GM23338 (cell line): ENCODE results near the gene IRF6. TPM values are rescaled to one million over a fixed set of nuclear protein-coding genes. Genes with fewer than 3 reads are reported as not detected.

Experiments
- ATAC-seq: fragments of 200-7000 bp; cut with Tn5 transposase; 3 replicates; pipeline ENCODE4 v1.9.1; 2020
- DNase-seq: peaks from one replicate; pipeline ENCODE4 v3.0.0-alpha.2; 2015; ENCODE audit warnings: low spot score
- H2AFZ ChIP-seq: fragments of 200-600 bp; sonication (generic); 2 replicates; pipeline ENCODE4 v1.8.0; 2016; ENCODE audit warnings: antibody characterized with exemption, mild to moderate bottlenecking, moderate library complexity
- H3F3A ChIP-seq: fragments of 200-600 bp; sonication (generic); replicated peaks from 2 replicates; pipeline ENCODE4 v1.8.0; 2017; ENCODE audit warnings: antibody characterized with exemption, mixed run types, low read depth
- H3K27ac ChIP-seq: fragments of 200-600 bp; sonication (generic); 2 replicates; pipeline ENCODE4 v1.6.1; 2016; ENCODE audit warnings: low read depth
- H3K27me3 ChIP-seq: fragments of 200-600 bp; sonication (generic); 2 replicates; pipeline ENCODE4 v1.8.0; 2016; ENCODE audit warnings: mild to moderate bottlenecking, mixed run types, moderate library complexity; ENCODE audit not compliant: insufficient read depth
- H3K36me3 ChIP-seq: fragments of 200-600 bp; sonication (generic); 2 replicates; pipeline ENCODE4 v1.8.0; 2016; ENCODE audit warnings: mild to moderate bottlenecking; ENCODE audit not compliant: insufficient read depth
- H3K4me1 ChIP-seq: fragments of 200-600 bp; sonication (generic); 2 replicates; pipeline ENCODE4 v1.8.0; 2016; ENCODE audit warnings: mild to moderate bottlenecking, moderate library complexity; ENCODE audit not compliant: insufficient read depth
- H3K4me2 ChIP-seq: fragments of 200-600 bp; sonication (generic); 2 replicates; pipeline ENCODE4 v1.7.1; 2017; ENCODE audit warnings: mixed run types
- H3K4me3 ChIP-seq: fragments of 200-600 bp; sonication (generic); 2 replicates; pipeline ENCODE4 v1.6.1; 2016; ENCODE audit warnings: mixed run types
- H3K79me2 ChIP-seq: fragments of 200-600 bp; sonication (generic); replicated peaks from 2 replicates; pipeline ENCODE4 v1.8.0; 2017; ENCODE audit warnings: mild to moderate bottlenecking; ENCODE audit not compliant: insufficient read depth
- H3K9me2 ChIP-seq: fragments of 200-600 bp; sonication (generic); 2 replicates; pipeline ENCODE4 v1.8.0; 2017; ENCODE audit not compliant: insufficient read depth
- H4K20me1 ChIP-seq: fragments of 200-600 bp; sonication (generic); replicated peaks from 2 replicates; pipeline ENCODE4 v1.8.0; 2017; ENCODE audit warnings: mild to moderate bottlenecking; ENCODE audit not compliant: insufficient read depth
- H3K27ac Mint-ChIP-seq: 2 replicates; pipeline ENCODE4 v1.8.0; 2020; ENCODE audit warnings: inconsistent platforms, mild to moderate bottlenecking, moderate library complexity, mixed read lengths
- H3K27me3 Mint-ChIP-seq: 3 replicates; pipeline ENCODE4 v1.8.0; 2022; ENCODE audit warnings: low read depth, mild to moderate bottlenecking, moderate library complexity, mixed read lengths, inconsistent platforms; ENCODE audit not compliant: insufficient read depth, poor library complexity
- H3K36me3 Mint-ChIP-seq: 3 replicates; pipeline ENCODE4 v1.8.0; 2021; ENCODE audit warnings: low read depth, mild to moderate bottlenecking, inconsistent platforms, moderate library complexity, mixed read lengths
- H3K4me1 Mint-ChIP-seq: 3 replicates; pipeline ENCODE4 v1.8.0; 2020; ENCODE audit warnings: mild to moderate bottlenecking, inconsistent platforms, mixed read lengths
- H3K4me3 Mint-ChIP-seq: 3 replicates; pipeline ENCODE4 v1.8.0; 2021; ENCODE audit warnings: moderate library complexity, mild to moderate bottlenecking, inconsistent platforms, mixed read lengths
- H3K9me3 Mint-ChIP-seq: 3 replicates; pipeline ENCODE4 v1.8.0; 2020; ENCODE audit warnings: moderate library complexity, mild to moderate bottlenecking, inconsistent platforms, mixed read lengths
- ETS1 ChIP-seq: IDR thresholded peaks from 2 replicates; pipeline ENCODE4 v1.6.1; 2016; ENCODE audit warnings: antibody characterized with exemption
- REST ChIP-seq: IDR thresholded peaks from one replicate; pipeline ENCODE4 v1.6.1; 2018; ENCODE audit warnings: antibody characterized with exemption; ENCODE audit not compliant: unreplicated experiment
- ZNF462 ChIP-seq: fragments of 250-450 bp; sonication (Bioruptor Pico); IDR thresholded peaks from 2 replicates; pipeline ENCODE4 v1.5.0; 2020; ENCODE audit warnings: mild to moderate bottlenecking, moderate library complexity
- polyA plus RNA-seq: library from polyadenylated mRNA; unstranded; fragments of >200 nt; fragmentation: Nextera tagmentation; extraction: Ambion mirVana; gene quantifications from 2 replicates; pipeline ENCODE4 v1.2.1, GENCODE V29; 2016
- total RNA-seq: library from RNA; depleted of rRNA; stranded (reverse); fragments of >200 nt; shearing (Covaris generic); gene quantifications from 2 replicates; pipeline ENCODE4 v1.2.3, GENCODE V29; 2014

IRF6 gene
- total and polyA plus RNA-seq, 2 experiments from 2014 or later = 4.6 to 11.7 TPM

- TF ChIP-seq ZNF462 (CRISPR knock-in tag) = no peak
- no peak for TF ChIP-seq REST
- no peak for TF ChIP-seq ETS1
- H3K9me2 ChIP-seq = peaks cover 4% of the 10 kb centered on the region; the same call in 1 of the 2 replicates
- Mint-ChIP-seq H3K4me3 (no peak overlapping the region), H3K4me1 (peaks cover 9% of the 10 kb centered on the region), H3K27me3 (no peaks in the 10 kb centered on the region), H3K27ac (no peak overlapping the region), H3K9me3 (no peaks in the 10 kb centered on the region), H3K36me3 (no peaks in the 10 kb centered on the region)
- DNase-seq = no peak
- no peak overlapping the region for H3K4me2 ChIP-seq
- no peak overlapping the region for H3K4me3 ChIP-seq
- H3K4me1 ChIP-seq = peaks cover 8% of the 10 kb centered on the region; the same call in 1 of the 2 replicates
- no peaks in the 10 kb centered on the region for H3K79me2 ChIP-seq
- H2AFZ ChIP-seq = no peak overlapping the region
- no peaks in the 10 kb centered on the region for H3K36me3 ChIP-seq
- H4K20me1 ChIP-seq = no peaks in the 10 kb centered on the region
- no peaks in the 10 kb centered on the region for H3K27me3 ChIP-seq
- ATAC-seq = no peak
- no peaks in the 10 kb centered on the region for H3F3A ChIP-seq
- H3K27ac ChIP-seq = no peak overlapping the region
Observed at GRCh38 chr1:209772126-209772525, 33.8 kb downstream of the IRF6 start.
